ENCODE results near the gene SMIM10L1.

Gene SMIM10L1

GRCh38 chr12:11171969-11172675 lies 1.1 kb downstream of the SMIM10L1 start:
- TF ChIP-seq FOXP2 (optimal IDR thresholded peaks at IDR 0.05; ENCODE audit: borderline replicate concordance, extremely low read depth, extremely low read length, insufficient read depth) = no peak
- TF ChIP-seq REST (IDR thresholded peaks at IDR 0.05; ENCODE audit: insufficient read depth in 1 of 2, low read depth in 2 of 2, low read length in 2 of 2) = no peak
- no peak for TF ChIP-seq POLR2AphosphoS5 (IDR thresholded peaks at IDR 0.05; ENCODE audit: low read depth, low read length)
- no peak for TF ChIP-seq SIN3A (IDR thresholded peaks at IDR 0.05; ENCODE audit: borderline replicate concordance, insufficient read depth, low read length)
- TF ChIP-seq TAF1 (IDR thresholded peaks at IDR 0.05; ENCODE audit: borderline replicate concordance, insufficient read depth, low read length) = no peak

DNA sequence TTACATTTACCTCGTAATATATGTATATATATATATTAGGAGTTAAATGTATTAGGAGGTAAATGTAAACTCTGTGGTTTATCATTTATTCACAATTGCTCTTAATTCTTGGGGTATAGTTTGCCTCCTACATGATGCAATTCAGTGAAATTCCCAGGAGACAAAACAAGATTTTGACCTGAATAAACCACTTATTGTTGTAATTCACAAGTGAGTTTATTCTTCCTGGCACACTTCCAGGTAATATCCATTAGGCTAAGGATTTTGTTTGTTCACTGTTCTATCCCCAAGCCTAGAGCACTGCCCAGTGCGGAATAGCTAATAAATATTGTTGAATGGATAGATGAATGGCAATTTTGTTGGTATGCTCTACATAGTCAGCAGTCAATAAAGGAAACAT lies 3.0 kb downstream of the SMIM10L1 start:
- TF ChIP-seq REST (IDR thresholded peaks at IDR 0.05; ENCODE audit: insufficient read depth in 1 of 2, low read depth in 2 of 2, low read length in 2 of 2) (no peak), TAF1 (IDR thresholded peaks at IDR 0.05; ENCODE audit: borderline replicate concordance, insufficient read depth, low read length) (no peak), POLR2AphosphoS5 (IDR thresholded peaks at IDR 0.05; ENCODE audit: low read depth, low read length) (no peak), SIN3A (IDR thresholded peaks at IDR 0.05; ENCODE audit: borderline replicate concordance, insufficient read depth, low read length) (no peak), FOXP2 (optimal IDR thresholded peaks at IDR 0.05; ENCODE audit: borderline replicate concordance, extremely low read depth, extremely low read length, insufficient read depth) (no peak)

DNA sequence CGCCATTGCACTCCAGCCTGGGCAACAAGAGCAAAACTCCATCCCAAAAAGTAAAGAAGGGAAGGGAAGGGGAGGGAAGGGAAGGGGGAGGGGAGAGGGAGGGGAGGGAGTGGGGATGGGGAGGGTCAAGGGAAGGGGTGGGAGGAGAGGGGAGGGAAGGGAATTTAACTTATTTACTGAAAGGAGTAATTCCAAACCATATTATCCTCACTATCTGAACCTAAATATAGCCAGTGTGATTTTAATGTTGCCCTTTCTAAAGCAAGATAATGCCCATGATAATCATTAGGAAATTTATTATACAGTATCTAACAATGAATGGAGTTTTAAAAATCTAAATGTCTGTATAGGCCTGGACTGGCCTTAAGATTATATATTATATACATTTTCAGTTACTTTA lies 7.3 kb downstream of the SMIM10L1 start:
- TF ChIP-seq TAF1 (IDR thresholded peaks at IDR 0.05; ENCODE audit: borderline replicate concordance, insufficient read depth, low read length) = no peak
- no peak for TF ChIP-seq FOXP2 (optimal IDR thresholded peaks at IDR 0.05; ENCODE audit: borderline replicate concordance, extremely low read depth, extremely low read length, insufficient read depth)
- TF ChIP-seq POLR2AphosphoS5 (IDR thresholded peaks at IDR 0.05; ENCODE audit: low read depth, low read length) = no peak
- no peak for TF ChIP-seq REST (IDR thresholded peaks at IDR 0.05; ENCODE audit: insufficient read depth in 1 of 2, low read depth in 2 of 2, low read length in 2 of 2)

DNA sequence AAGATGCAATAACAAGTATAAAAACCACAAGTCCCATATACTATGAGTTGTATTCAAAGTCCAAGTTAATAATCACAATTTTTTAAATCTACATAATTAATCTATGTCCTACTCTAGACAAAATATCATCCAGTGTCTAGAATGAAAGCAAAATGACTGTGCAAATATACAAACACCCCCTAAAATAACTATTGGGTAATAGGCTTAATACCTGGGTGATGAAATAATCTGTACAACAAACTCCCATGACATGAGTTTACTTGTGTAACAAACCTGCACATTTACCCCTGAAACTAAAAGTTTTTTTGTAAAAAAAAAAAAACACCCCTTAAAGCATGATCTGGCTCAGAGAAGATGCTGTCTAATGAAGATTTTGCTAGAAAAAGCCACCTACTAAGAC lies 11.5 kb downstream of the SMIM10L1 start:
- TF ChIP-seq REST (IDR thresholded peaks at IDR 0.05; ENCODE audit: insufficient read depth in 1 of 2, low read depth in 2 of 2, low read length in 2 of 2) (no peak), TAF1 (IDR thresholded peaks at IDR 0.05; ENCODE audit: borderline replicate concordance, insufficient read depth, low read length) (no peak), FOXP2 (optimal IDR thresholded peaks at IDR 0.05; ENCODE audit: borderline replicate concordance, extremely low read depth, extremely low read length, insufficient read depth) (no peak), POLR2AphosphoS5 (IDR thresholded peaks at IDR 0.05; ENCODE audit: low read depth, low read length) (no peak), SIN3A (IDR thresholded peaks at IDR 0.05; ENCODE audit: borderline replicate concordance, insufficient read depth, low read length) (no peak)

Data from PFSK-1 (cell line).